HG02610 (cell line): ENCODE results near the gene AKNA.

Experiments used
- ATAC-seq: cut with Tn5 transposase; IDR thresholded peaks from one replicate; pipeline ENCODE4 v1.9.1; 2021; ENCODE audit warnings: mild to moderate bottlenecking, moderate library complexity; ENCODE audit not compliant: unreplicated experiment

The AKNA gene

DNA sequence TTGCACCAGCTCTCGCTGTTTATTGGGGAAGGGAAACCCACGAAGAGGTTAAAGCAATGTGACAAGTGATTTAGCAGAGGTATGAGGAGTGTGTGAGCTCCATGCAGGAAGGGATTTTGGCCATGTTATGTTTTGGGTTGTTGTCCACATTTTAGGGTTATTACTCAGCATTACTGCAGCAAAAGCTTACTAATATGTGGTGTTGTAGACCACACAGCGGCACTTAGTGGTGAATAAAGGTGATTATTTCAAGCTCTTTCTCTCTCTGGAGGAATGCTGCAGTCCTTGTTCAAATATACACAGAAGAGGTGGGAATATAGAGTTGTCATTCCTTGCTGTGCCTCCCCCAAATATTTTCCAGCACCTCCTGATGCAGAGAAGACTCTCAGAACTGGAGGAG, 29.7 kb upstream of the AKNA start:
- ATAC-seq: no peak

GRCh38 chr9:114416906-114417305, 29.1 kb upstream of the AKNA start:
- no peak for ATAC-seq

- ATAC-seq: no peak
Measured at GRCh38 chr9:114416290-114416689, 28.5 kb upstream of the AKNA start.

GRCh38 chr9:114414346-114414745, 26.6 kb upstream of the AKNA start:
- ATAC-seq: no peak

GRCh38 chr9:114413861-114414301, 26.1 kb upstream of the AKNA start:
- no peak for ATAC-seq

GRCh38 chr9:114412048-114412683, 24.4 kb upstream of the AKNA start:
- no peak for ATAC-seq

DNA sequence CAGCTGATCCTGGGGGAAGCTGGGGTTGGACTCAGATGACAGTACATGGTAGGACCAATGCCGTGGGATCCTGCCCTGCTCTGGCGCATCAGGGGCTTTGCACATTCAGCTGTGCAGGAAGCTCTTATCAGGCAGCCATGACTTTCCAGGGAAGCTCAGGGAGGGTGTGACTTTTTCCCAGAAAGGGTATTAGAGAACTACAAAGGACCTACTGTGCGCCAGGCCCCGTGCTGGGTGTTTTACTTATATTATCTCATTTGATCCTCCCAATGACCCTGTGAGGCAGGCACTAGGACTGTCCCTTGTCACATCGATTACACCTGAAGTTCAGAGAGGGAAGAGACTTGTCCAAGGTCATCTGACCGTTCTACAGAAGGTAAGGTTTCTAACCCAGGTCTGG, 23.7 kb upstream of the AKNA start:
- no peak for ATAC-seq

DNA sequence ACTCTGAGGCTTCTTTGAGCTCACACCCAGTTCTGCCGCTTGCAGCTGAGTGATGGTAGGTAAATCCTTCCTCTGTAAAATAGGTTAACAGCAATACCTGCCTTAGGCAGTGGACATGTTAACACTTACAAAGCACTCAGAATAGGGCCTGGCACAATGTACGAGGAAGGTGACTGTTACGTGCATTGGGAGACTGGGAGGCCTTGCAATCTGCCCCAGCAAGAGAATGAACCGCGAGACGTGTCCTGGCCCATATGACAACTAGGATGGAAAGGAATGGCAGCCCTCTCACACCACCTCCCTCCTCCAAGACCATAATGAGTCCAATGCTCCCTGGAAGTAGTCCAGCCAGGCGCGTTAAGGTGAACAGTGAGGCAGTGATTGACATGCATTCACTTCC, 23.1 kb upstream of the AKNA start:
- no peak for ATAC-seq

GRCh38 chr9:114409842-114410241, 22.1 kb upstream of the AKNA start:
- ATAC-seq: no peak

DNA sequence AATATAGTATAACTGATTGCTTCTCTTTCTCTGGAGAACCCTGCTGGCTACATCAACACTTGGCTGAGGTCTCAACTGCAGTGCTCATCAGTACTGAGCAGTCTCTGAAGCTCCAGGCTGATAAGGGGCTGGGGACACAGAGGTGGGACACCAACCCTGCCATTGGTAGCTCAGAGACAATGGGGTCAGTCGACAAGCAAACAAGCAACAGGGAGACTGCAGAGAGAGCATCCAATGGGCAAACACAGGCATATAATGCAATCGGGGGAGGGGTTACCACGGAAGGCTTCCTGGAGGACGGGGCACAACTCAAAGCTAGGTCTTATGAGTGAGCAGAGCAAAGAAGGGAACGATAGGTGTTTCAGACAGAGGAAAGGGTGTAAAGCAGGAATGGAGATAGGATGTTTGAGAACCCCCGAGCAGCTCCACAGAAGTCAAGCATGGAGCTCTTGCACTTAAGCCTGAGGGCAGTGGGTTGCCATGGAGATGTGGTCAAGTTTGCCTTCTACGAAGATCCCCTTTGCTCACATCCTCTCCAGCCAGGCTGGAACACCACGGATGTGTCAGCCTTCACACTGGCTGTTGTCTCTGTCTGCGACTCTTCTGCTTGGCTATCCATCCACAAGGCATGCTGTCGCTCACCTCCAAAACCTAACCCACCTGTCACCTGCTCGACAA, 21.5 kb upstream of the AKNA start:
- no peak for ATAC-seq

GRCh38 chr9:114408645-114409044, 20.9 kb upstream of the AKNA start:
- no peak for ATAC-seq

- no peak for ATAC-seq
Measured at GRCh38 chr9:114407889-114408288, 20.1 kb upstream of the AKNA start.

GRCh38 chr9:114406441-114406840, 18.7 kb upstream of the AKNA start:
- no peak for ATAC-seq

DNA sequence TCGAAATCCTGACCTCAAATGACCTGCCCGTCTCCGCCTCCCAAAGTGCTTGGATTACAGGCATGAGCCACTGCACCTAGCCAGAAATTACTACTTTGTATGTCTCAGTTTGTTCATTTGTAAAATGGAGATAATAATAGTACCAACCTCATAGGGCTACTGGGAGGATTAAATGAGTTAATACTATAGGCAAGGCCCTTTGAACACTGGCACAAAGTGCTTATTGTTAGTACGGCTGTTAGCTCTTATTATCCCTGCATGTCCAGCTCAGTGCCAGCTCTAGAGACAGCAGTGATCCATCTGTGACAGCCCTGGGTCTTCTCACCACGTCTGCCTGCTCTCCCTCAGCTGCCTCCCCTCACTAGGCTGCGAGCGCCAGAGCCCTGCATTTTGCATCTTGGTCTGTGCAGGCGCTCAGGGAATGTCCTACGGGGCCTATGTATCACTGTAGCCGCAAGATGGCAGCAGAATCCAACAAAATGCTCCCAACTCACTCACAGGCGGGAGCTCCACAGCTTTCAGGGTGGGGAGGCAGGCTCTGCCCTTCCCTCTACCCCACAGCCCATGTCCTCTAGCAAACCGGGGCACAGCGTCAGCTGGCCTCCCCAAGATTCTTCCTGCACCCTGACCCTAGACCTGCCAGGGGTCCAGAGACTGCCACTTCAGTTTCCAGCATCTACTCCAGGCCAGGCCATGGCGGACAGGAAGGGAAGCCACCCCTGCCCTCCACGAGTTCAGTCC, 17.7 kb upstream of the AKNA start:
- ATAC-seq: peak; percentile 88

DNA sequence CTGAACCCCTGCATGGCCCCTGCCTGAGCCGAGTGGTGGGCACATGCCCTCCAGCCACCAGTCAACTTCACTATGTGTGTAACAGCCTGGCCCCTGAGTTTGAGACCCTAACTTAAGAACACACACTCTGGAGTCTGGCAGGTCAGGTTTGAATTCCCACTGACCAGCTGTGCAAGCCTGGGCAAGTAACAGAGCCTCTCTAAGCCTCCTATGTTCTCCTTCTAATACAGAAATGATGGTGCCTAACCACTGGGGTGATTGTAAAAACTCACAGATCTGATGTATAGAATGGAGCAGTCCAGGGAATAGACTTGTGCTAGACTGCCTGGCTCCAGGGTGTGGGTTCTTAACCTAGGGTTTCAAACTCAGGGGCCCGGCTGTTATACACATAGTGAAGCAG, 16.7 kb upstream of the AKNA start:
- ATAC-seq: no peak

GRCh38 chr9:114403153-114403756, 15.5 kb upstream of the AKNA start:
- no peak for ATAC-seq

- ATAC-seq: no peak
Measured at GRCh38 chr9:114401344-114401743, 13.6 kb upstream of the AKNA start.

DNA sequence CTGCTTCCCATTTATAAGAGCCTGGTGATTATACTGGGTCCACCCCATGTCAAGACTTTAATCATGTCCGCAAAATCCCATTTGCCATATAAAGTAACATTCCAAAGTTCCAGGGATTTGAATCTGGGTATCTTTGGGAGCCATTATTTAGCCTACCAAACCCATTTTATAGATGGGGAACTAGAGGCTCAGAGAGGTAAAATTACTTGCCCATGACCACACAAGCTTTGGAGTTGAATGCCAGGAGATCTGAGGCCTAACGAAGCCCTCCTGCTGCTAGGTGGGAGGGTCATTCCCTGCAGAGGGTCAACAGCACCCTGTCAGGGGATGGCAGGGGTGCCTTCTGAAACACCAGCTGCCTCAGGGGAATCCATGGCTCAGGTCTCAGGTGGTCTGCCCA, 13.0 kb upstream of the AKNA start:
- ATAC-seq: no peak

DNA sequence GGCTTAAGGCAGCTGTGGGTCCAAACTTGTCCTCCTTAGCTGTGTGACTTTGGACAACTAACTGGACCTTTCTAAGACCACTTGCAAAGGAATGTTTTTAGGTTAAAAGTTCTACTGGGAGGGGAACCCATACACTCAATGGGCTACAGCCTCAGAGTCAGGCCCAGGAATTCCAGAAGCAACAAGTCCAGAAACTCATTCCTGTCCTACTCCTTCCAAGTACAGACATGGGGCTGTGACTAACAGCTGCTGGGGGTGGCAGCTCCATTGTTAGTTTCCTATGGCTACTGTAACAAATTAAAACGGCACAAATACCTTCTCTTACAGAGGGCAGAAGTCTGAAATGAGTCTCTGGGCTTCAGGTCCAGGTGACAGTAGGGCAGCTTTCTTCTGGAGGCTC, 12.4 kb upstream of the AKNA start:
- ATAC-seq: no peak

DNA sequence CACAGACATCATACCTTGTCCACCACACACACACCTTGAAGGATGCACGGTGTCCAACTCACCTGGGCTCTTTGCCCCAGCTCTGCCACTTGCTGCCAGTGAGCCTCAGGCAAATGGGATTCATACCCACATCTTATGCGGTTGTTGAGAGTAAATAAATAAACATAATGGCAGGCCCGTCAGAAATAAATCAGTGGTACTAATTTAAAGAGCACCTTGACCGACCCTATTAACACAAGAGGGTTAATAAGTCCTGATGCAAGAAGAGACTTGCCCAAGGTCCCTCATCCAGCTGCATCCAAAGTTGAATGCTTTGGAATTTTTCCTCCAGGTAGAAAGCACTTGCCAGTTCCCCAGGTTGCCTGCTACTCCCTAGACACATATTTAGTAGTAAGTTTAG, 11.6 kb upstream of the AKNA start:
- no peak for ATAC-seq

DNA sequence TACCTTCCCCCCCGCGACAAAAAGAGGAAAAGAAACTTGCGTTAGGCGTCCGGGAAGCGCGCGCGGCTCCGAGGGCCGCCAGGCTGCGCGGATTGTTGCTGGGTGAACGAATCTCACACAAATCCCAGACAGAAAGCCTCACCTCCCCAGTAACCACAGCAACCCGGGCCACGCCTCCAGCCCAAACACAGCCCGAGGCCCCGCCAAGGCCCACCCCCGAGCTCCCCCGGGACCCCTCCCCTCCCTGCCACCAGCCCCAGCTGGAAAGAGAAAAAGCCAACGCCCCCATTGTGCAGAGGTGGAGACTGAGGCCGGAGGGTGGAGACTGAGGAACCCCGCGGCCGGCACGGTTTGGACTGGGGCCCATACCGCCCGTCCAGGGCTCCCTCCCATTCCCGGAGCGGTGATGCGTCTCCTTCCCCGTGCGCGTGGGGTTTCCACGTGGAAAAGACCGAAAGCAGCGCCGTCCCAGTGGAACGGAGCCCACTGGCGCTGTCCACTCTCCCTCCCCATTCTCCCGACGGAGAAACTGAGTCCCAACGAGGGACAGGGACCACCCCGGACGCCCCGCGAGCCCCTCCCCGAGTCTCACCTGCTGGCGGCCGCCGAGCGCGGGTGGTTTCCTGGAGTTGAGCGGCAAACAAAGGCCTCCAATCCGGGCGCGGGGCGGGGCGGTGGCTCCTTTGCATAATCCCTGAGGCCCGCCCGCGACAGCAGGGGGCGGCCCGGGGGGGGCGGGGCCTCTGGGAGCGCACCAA, 10.2 kb upstream of the AKNA start:
- peak; percentile 79 for ATAC-seq
